Colonic mucosa (tissue), 4 donors: Measurements from ENCODE around the gene SLC6A19. TPM values are rescaled to one million over a fixed set of nuclear protein-coding genes. Genes with fewer than 3 reads are reported as not detected.

Experiments
- DNase-seq: peaks from one replicate; pipeline ENCODE4 v3.0.0-alpha.2; 2020
- H3K27ac ChIP-seq: fragments of 200-600 bp; one replicate; pipeline ENCODE4 v1.8.0; 2021
- H3K27me3 ChIP-seq: fragments of 200-600 bp; one replicate; pipeline ENCODE4 v1.8.0; 2021
- H3K36me3 ChIP-seq: fragments of 200-600 bp; one replicate; pipeline ENCODE4 v1.8.0; 2021
- H3K4me1 ChIP-seq: fragments of 200-600 bp; one replicate; pipeline ENCODE4 v1.8.0; 2021; ENCODE audit warnings: mild to moderate bottlenecking
- H3K4me3 ChIP-seq: fragments of 200-600 bp; one replicate; pipeline ENCODE4 v1.8.0; 2021
- H3K9ac ChIP-seq, 2 donors: one replicate each; pipeline ENCODE4 v1.7.0; 2013; ENCODE audit warnings: control low read depth in 2 of 2, low read depth in 2 of 2, low read length in 2 of 2
- H3K9me3 ChIP-seq: fragments of 200-600 bp; one replicate; pipeline ENCODE4 v1.8.0; 2021
- CTCF ChIP-seq: fragments of 200-600 bp; IDR thresholded peaks from one replicate; pipeline ENCODE4 v1.8.0; 2022; ENCODE audit warnings: antibody characterized with exemption, mild to moderate bottlenecking
- intact Hi-C: fragments of 100-400 bp; cut with DNase I; formaldehyde crosslinking; loops from one replicate; pipeline ENCODE4 v1.14.1; 2022
- total RNA-seq, 2 donors: library from RNA; stranded (reverse); fragmentation: NEBNext Ultra II Directional in 1 of 2; extraction: Animal tissue kit (Norgen Biotek cat#: 25700) in 1 of 2; gene quantifications; one replicate each; pipeline ENCODE4 v1.2.1, GENCODE V29; 2021
- donor health status: healthy.
- donor health status: DM: no; HTN: no; CAD: no.
- donor health status: DM: no; HTN: no; CAD: no.

SLC6A19 gene
- total RNA-seq, 2 donors from 2014 or later, result 0.67 to 56.2 TPM

DNA sequence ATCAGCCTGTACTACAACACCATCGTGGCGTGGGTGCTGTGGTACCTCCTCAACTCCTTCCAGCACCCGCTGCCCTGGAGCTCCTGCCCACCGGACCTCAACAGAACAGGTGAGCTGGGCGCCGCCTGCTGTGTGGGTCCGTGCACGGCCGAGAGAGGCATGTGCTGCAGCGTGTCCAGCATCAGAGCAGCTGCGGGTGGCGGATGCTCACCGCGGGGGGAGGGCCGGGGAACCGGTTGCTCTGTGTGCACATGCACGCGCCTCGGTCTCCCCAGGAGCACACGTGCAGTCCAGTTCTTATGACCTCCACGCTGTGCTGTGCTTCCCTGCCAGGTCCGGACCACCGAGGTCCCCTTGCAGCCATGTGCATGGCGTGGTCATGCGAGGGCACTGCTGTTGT, 31.4 kb downstream of the SLC6A19 start:
- no peaks in the 10 kb centered on the region for H3K27me3 ChIP-seq
- intact Hi-C loops, result no loop called here
- DNase-seq, result no peak

GRCh38 chr5:1235379-1235778, 34.0 kb downstream of the SLC6A19 start:
- Histone ChIP-seq H3K4me1 (peaks cover 5% of the 10 kb centered on the region), H3K27me3 (no peaks in the 10 kb centered on the region), H3K9me3 (no peaks in the 10 kb centered on the region), H3K36me3 (no peaks in the 10 kb centered on the region), H3K9ac (no peak overlapping the region), H3K27ac (no peak overlapping the region), H3K4me3 (no peak overlapping the region)
- no peak for TF ChIP-seq CTCF
- intact Hi-C loops, result no loop called here
- no peak for DNase-seq

More for the DNA sequence above, 31.4 kb downstream of the SLC6A19 start:
- Histone ChIP-seq H3K9ac (no peak overlapping the region), H3K9me3 (no peaks in the 10 kb centered on the region), H3K36me3 (no peaks in the 10 kb centered on the region), H3K4me1 (no peaks in the 10 kb centered on the region), H3K4me3 (no peak overlapping the region), H3K27ac (no peak overlapping the region)
- TF ChIP-seq CTCF, result no peak

DNA sequence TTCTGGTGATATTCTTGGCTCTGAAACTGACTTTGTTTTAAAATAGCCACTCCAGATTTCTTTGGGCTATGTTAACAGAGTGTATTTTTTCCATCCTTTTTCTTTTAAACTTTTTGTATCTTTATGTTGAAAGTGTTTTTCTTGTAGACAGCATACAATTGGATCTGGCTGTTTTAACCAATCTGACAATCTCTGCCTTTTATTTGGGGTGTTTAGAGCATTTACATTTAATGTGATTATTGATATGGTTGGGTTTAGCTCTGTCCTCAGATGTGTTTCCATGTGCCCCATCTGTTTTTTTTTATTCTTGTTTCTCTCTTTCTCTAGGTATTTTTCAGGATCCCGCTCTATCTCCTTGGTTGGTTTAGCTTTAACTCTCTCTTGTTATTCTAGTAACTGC, 34.4 kb downstream of the SLC6A19 start:
- intact Hi-C loops, result no loop called here
- no peak overlapping the region for H3K9ac ChIP-seq
- TF ChIP-seq CTCF, result no peak

DNA sequence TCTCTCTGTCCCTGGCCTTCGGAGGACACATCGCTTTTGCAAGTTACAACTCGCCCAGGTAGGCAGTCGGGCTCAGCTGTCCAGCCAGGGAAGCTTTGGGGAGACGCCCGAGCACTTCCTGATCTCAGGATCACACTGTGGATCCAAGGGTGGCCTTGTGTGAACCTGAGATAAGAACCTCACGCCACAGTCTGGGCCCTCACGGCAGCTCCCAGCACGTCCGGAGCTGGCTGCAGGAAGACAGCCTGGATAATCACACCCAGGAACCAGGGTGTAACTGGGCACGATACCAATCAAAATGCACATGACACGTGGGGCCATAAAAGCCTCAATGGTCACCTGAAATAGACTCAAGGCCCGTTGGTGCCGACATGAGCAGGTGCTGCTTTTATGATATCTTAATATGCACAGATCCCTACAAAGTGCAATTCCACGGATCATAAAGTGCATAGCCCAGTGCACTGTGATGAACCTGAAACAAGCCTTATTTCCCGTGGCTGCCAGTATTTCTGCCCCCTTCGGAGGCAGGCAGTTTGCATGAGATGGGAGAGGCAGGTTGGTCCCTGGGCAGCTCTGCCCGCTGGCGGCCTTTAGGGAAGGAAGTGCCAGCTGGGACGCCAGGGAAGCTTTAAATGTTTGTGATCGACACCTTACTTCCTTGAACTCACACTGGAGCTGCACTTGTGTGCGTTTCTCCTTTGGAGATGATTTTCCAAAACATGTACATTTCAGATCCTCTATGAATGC, 38.3 kb downstream of the SLC6A19 start:
- DNase-seq, result peak; percentile 93
- Histone ChIP-seq H3K4me1 (peaks cover 5% of the 10 kb centered on the region), H3K4me3 (no peak overlapping the region), H3K9ac (peak overlapping the region in 1 of 2 donors; percentile 80), H3K9me3 (no peaks in the 10 kb centered on the region), H3K27ac (peak overlapping the region; percentile 47), H3K27me3 (peaks cover 5% of the 10 kb centered on the region), H3K36me3 (no peaks in the 10 kb centered on the region)
- no peak for TF ChIP-seq CTCF
- intact Hi-C loops, result no loop called here

More for the DNA sequence above, 34.4 kb downstream of the SLC6A19 start:
- H3K4me3 ChIP-seq, result no peak overlapping the region
- H3K9me3 ChIP-seq, result no peaks in the 10 kb centered on the region
- DNase-seq, result no peak
- H3K36me3 ChIP-seq, result no peaks in the 10 kb centered on the region
- H3K4me1 ChIP-seq, result peaks cover 5% of the 10 kb centered on the region
- no peaks in the 10 kb centered on the region for H3K27me3 ChIP-seq
- no peak overlapping the region for H3K27ac ChIP-seq

- DNase-seq, result no peak
- intact Hi-C loops, result no loop called here
These were observed 39.3 kb downstream of the SLC6A19 start for GRCh38 chr5:1240496-1241260.

More at GRCh38 chr5:1240496-1241260, 39.3 kb downstream of the SLC6A19 start:
- Histone ChIP-seq H3K36me3 (no peaks in the 10 kb centered on the region), H3K27ac (peak overlapping the region; percentile 47), H3K4me3 (no peak overlapping the region), H3K27me3 (peaks cover 12% of the 10 kb centered on the region), H3K4me1 (peaks cover 5% of the 10 kb centered on the region), H3K9ac (peak overlapping the region in 1 of 2 donors; percentile 80), H3K9me3 (no peaks in the 10 kb centered on the region)
- no peak for TF ChIP-seq CTCF
